Measurements from ENCODE around the gene KAZALD1.

DNA sequence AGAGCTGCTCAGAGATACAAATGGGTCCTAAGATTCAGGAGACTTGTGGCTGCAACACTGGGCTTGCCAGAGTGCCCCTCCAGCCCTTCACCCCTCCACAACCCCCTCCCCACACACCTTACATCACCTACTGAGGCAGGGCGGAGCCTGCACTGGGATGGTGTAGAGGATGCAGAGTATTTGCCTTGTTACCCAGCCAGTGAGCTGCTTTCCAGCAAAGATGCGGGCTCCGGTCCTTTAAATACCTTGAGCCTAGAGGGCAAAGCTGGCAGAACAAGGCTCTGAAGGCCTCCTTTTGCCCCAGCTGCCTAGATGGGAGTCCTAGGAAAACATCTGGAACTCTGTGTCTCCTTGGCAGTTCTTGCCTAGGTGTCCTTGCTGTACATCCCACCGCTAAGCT is 34.6 kb downstream of the KAZALD1 start:
- TF ChIP-seq USF1 (IDR thresholded peaks at IDR 0.05; ENCODE audit: borderline replicate concordance, low read depth) (no peak), RXRA (IDR thresholded peaks at IDR 0.05; ENCODE audit: borderline replicate concordance, low read depth) (no peak), CTCF (IDR thresholded peaks at IDR 0.05) (no peak), TEAD4 (IDR thresholded peaks at IDR 0.05; ENCODE audit: borderline replicate concordance, insufficient read depth) (no peak), POLR2AphosphoS5 (IDR thresholded peaks at IDR 0.05; ENCODE audit: low read depth, low read length) (no peak)

All from SK-N-SH (cell line).